Measurements from ENCODE around the gene SYNC.

Gene SYNC

DNA sequence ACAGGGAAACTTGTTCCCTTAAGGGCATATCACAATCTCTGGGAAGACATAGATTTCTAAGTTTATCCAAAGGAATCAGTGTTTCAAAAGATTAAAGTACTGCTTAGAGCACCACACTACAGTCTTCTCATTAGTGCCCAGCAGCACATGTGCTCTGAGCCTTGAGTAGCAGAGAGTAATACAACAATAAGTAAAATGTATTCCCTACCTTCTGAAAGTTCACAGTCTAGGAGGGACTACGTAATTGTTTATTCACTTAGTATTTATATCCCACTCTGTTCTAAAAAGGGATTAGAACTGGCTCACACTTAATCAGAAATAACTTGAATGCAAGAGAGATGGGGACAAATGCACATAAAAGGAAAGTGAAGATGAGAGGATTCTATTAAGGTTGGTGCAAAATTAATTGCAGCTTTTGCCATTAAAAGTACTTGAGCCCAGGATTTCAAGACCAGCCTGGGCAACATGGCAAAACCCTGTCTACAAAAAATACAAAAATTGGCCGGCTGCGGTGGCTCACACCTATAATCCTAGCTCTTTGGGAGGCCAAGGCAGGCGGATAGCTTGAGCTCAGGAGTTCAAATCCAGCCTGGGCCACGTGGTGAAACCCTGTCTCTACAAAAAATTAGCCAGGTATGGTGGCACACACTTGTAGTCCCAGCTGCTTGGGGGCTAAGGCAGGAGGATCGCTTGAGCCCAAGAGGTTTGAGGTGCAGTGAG is 9.0 kb downstream of the SYNC start:
- no peak overlapping the region for H3K9ac ChIP-seq (ENCODE audit: low read length)
- no peaks in the 10 kb centered on the region for H3K36me3 ChIP-seq (ENCODE audit: insufficient read depth, low read length)
- no peaks in the 10 kb centered on the region for H3K4me1 ChIP-seq (ENCODE audit: insufficient read depth, low read length, severe bottlenecking)
- H3K27ac ChIP-seq (ENCODE audit: low read depth, low read length, poor library complexity, severe bottlenecking): no peak overlapping the region
- no peak overlapping the region for H3K4me2 ChIP-seq (ENCODE audit: low read length)
- H3F3A ChIP-seq (ENCODE audit: insufficient read depth, low read length): no peaks in the 10 kb centered on the region
- H3K9me2 ChIP-seq (ENCODE audit: low read depth, low read length): no peaks in the 10 kb centered on the region
- TF ChIP-seq, protein P1, sequence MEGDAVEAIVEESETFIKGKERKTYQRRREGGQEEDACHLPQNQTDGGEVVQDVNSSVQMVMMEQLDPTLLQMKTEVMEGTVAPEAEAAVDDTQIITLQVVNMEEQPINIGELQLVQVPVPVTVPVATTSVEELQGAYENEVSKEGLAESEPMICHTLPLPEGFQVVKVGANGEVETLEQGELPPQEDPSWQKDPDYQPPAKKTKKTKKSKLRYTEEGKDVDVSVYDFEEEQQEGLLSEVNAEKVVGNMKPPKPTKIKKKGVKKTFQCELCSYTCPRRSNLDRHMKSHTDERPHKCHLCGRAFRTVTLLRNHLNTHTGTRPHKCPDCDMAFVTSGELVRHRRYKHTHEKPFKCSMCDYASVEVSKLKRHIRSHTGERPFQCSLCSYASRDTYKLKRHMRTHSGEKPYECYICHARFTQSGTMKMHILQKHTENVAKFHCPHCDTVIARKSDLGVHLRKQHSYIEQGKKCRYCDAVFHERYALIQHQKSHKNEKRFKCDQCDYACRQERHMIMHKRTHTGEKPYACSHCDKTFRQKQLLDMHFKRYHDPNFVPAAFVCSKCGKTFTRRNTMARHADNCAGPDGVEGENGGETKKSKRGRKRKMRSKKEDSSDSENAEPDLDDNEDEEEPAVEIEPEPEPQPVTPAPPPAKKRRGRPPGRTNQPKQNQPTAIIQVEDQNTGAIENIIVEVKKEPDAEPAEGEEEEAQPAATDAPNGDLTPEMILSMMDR (IDR thresholded peaks at IDR 0.05; ENCODE audit: low read length): no peak
- TF ChIP-seq EZH2 (IDR thresholded peaks at IDR 0.05; ENCODE audit: borderline replicate concordance, low read length): no peak
- H4K20me1 ChIP-seq (ENCODE audit: insufficient read depth, low read length): no peaks in the 10 kb centered on the region
- no peak overlapping the region for H2AFZ ChIP-seq (ENCODE audit: low read length)
- H3K9me3 ChIP-seq (ENCODE audit: low read length): no peaks in the 10 kb centered on the region
- H3K27me3 ChIP-seq (ENCODE audit: insufficient read depth, low read length): no peaks in the 10 kb centered on the region
- no peak overlapping the region for H3K4me3 ChIP-seq (ENCODE audit: low read depth, low read length, poor library complexity, severe bottlenecking)
- no peaks in the 10 kb centered on the region for H3K79me2 ChIP-seq (ENCODE audit: insufficient read depth, low read length)

DNA sequence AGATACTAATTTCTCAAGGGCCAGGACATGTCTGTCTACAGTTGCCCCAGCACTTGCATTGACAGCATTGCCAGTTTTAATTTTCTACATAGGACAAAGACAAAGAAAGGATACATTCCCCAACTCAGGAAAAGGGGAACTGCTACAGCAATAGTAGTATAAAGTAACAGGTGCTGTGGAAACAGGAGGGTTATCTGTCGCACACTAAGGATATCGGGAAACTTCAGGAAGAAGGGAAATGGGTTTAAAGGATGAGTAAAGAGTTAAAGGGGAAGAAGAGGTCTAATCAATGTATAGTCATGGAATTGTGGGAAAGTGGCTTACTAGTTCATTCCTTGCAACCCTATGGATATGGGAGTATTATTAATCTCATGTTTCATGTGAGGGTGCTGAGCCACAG is 16.2 kb downstream of the SYNC start:
- TF ChIP-seq, protein P1 (IDR thresholded peaks at IDR 0.05; ENCODE audit: low read length): no peak
- TF ChIP-seq EZH2 (IDR thresholded peaks at IDR 0.05; ENCODE audit: borderline replicate concordance, low read length): no peak
- Histone ChIP-seq H3K9me2 (ENCODE audit: low read depth, low read length) (no peaks in the 10 kb centered on the region), H3K4me1 (ENCODE audit: insufficient read depth, low read length, severe bottlenecking) (no peaks in the 10 kb centered on the region), H2AFZ (ENCODE audit: low read length) (no peak overlapping the region), H3K4me2 (ENCODE audit: low read length) (no peak overlapping the region), H3K36me3 (ENCODE audit: insufficient read depth, low read length) (peaks cover 54% of the 10 kb centered on the region), H3K27me3 (ENCODE audit: insufficient read depth, low read length) (no peaks in the 10 kb centered on the region), H3K27ac (ENCODE audit: low read depth, low read length, poor library complexity, severe bottlenecking) (no peak overlapping the region), H3K9me3 (ENCODE audit: low read length) (no peaks in the 10 kb centered on the region), H4K20me1 (ENCODE audit: insufficient read depth, low read length) (no peaks in the 10 kb centered on the region), H3K4me3 (ENCODE audit: low read depth, low read length, poor library complexity, severe bottlenecking) (no peak overlapping the region), H3F3A (ENCODE audit: insufficient read depth, low read length) (no peaks in the 10 kb centered on the region), H3K79me2 (ENCODE audit: insufficient read depth, low read length) (no peaks in the 10 kb centered on the region), H3K9ac (ENCODE audit: low read length) (no peak overlapping the region)

DNA sequence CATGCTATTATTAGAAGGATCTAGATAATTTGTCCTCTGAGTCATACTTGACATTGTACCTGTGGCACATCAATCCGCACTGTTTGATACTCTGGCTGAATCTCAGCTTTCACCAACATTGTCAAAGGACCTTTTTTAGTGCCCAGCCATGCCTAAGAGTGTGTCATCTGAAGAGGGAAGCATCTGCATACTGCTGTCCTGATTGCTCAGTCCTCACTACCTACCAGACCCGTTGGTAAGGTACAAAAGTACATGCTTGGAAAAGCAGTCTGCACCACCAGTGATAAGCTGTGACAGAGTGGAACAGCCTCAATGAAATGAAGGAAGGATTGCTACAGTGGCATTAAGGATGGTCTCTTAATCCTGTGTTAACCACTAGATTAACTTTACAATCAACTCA is 17.1 kb downstream of the SYNC start:
- H3K36me3 ChIP-seq (ENCODE audit: insufficient read depth, low read length): peaks cover 63% of the 10 kb centered on the region
- no peaks in the 10 kb centered on the region for H3F3A ChIP-seq (ENCODE audit: insufficient read depth, low read length)

More for the DNA sequence above, 17.1 kb downstream of the SYNC start:
- H2AFZ ChIP-seq (ENCODE audit: low read length): no peak overlapping the region
- no peaks in the 10 kb centered on the region for H3K9me2 ChIP-seq (ENCODE audit: low read depth, low read length)
- H4K20me1 ChIP-seq (ENCODE audit: insufficient read depth, low read length): no peaks in the 10 kb centered on the region
- TF ChIP-seq, protein P1 (IDR thresholded peaks at IDR 0.05; ENCODE audit: low read length): no peak
- no peak for TF ChIP-seq EZH2 (IDR thresholded peaks at IDR 0.05; ENCODE audit: borderline replicate concordance, low read length)
- H3K9me3 ChIP-seq (ENCODE audit: low read length): no peaks in the 10 kb centered on the region
- H3K4me1 ChIP-seq (ENCODE audit: insufficient read depth, low read length, severe bottlenecking): no peaks in the 10 kb centered on the region
- H3K27ac ChIP-seq (ENCODE audit: low read depth, low read length, poor library complexity, severe bottlenecking): no peak overlapping the region
- H3K9ac ChIP-seq (ENCODE audit: low read length): no peak overlapping the region
- no peaks in the 10 kb centered on the region for H3K79me2 ChIP-seq (ENCODE audit: insufficient read depth, low read length)
- H3K4me3 ChIP-seq (ENCODE audit: low read depth, low read length, poor library complexity, severe bottlenecking): no peak overlapping the region
- no peaks in the 10 kb centered on the region for H3K27me3 ChIP-seq (ENCODE audit: insufficient read depth, low read length)
- H3K4me2 ChIP-seq (ENCODE audit: low read length): no peak overlapping the region
